Neural cell (in vitro differentiated cells): ENCODE measurements around the gene INPP1. TPM values are rescaled to one million over a fixed set of nuclear protein-coding genes. Genes with fewer than 3 reads are reported as not detected.
"Not testable (repeated sequence)": the region's sequence is repeated elsewhere in the genome, so short reads cannot be mapped to it uniquely, and the experiment has no call there.

ENCODE experiments used
- H2AFZ ChIP-seq: fragments of 200-600, 300-800 bp; sonication (generic), shearing (Covaris generic); 2 replicates; pipeline ENCODE4 v1.6.0; 2014; ENCODE audit warnings: low read depth, mild to moderate bottlenecking, antibody characterized with exemption, low read length, moderate library complexity
- H3F3A ChIP-seq: fragments of 200-600 bp; shearing (Covaris generic); 2 replicates; pipeline ENCODE4 v1.6.1; 2016; ENCODE audit warnings: mild to moderate bottlenecking, moderate library complexity, mixed read lengths, antibody characterized with exemption, low read length; ENCODE audit not compliant: insufficient read depth, poor library complexity, severe bottlenecking
- H3K27ac ChIP-seq: fragments of 200-600, 300-800 bp; sonication (generic), shearing (Covaris generic); 2 replicates; pipeline ENCODE4 v1.5.1; 2014; ENCODE audit warnings: mild to moderate bottlenecking, low read length, moderate library complexity
- H3K27me3 ChIP-seq: fragments of 300-800, 200-600 bp; sonication (generic), shearing (Covaris generic); 2 replicates; pipeline ENCODE4 v1.6.0; 2014; ENCODE audit warnings: mild to moderate bottlenecking, low read depth, low read length, moderate library complexity; ENCODE audit not compliant: insufficient read depth
- H3K36me3 ChIP-seq: fragments of 300-800, 200-600 bp; sonication (generic), shearing (Covaris generic); 2 replicates; pipeline ENCODE4 v1.5.1; 2014; ENCODE audit warnings: mild to moderate bottlenecking, antibody characterized with exemption, low read length, moderate library complexity; ENCODE audit not compliant: insufficient read depth
- H3K4me2 ChIP-seq: fragments of 300-800, 200-600 bp; sonication (generic), shearing (Covaris generic); 2 replicates; pipeline ENCODE4 v1.6.0; 2014; ENCODE audit warnings: mild to moderate bottlenecking, low read length
- H3K4me3 ChIP-seq: fragments of 300-800, 200-600 bp; sonication (generic), shearing (Covaris generic); 2 replicates; pipeline ENCODE4 v1.5.1; 2014; ENCODE audit warnings: mild to moderate bottlenecking, low read length, moderate library complexity
- H3K79me2 ChIP-seq: fragments of 200-600 bp; shearing (Covaris generic); replicated peaks from 2 replicates; pipeline ENCODE4 v1.6.0; 2014; ENCODE audit warnings: mild to moderate bottlenecking, low read length, moderate library complexity; ENCODE audit not compliant: insufficient read depth
- H3K9ac ChIP-seq: fragments of 300-800, 200-600 bp; sonication (generic), shearing (Covaris generic); 2 replicates; pipeline ENCODE4 v1.6.1; 2016; ENCODE audit warnings: mild to moderate bottlenecking, low read length, mixed read lengths
- H3K9me2 ChIP-seq: fragments of 200-600 bp; shearing (Covaris generic); 2 replicates; pipeline ENCODE4 v1.6.1; 2016; ENCODE audit warnings: mild to moderate bottlenecking, low read length, mixed read lengths; ENCODE audit not compliant: insufficient read depth
- H3K9me3 ChIP-seq: fragments of 200-600, 300-800 bp; sonication (generic), shearing (Covaris generic); 2 replicates; pipeline ENCODE4 v1.6.1; 2016; ENCODE audit warnings: mild to moderate bottlenecking, mixed run types, low read length, moderate library complexity, mixed read lengths
- H4K20me1 ChIP-seq: fragments of 200-600 bp; shearing (Covaris generic); 2 replicates; pipeline ENCODE4 v1.6.1; 2016; ENCODE audit warnings: mild to moderate bottlenecking, mixed run types; ENCODE audit not compliant: insufficient read depth
- EP300 ChIP-seq: fragments of 450-650 bp; conservative IDR thresholded peaks from 2 replicates; pipeline ENCODE4 v1.6.1; 2014; ENCODE audit warnings: antibody characterized with exemption, mild to moderate bottlenecking, moderate library complexity; ENCODE audit not compliant: poor library complexity, severe bottlenecking
- MXI1 ChIP-seq: fragments of 450-650 bp; conservative IDR thresholded peaks from 2 replicates; pipeline ENCODE4 v1.6.1; 2014; ENCODE audit warnings: antibody characterized with exemption, mild to moderate bottlenecking; ENCODE audit not compliant: poor library complexity, severe bottlenecking
- POLR2AphosphoS5 ChIP-seq: IDR thresholded peaks from 2 replicates; pipeline ENCODE4 v1.6.1; 2012
- RAD21 ChIP-seq: fragments of 450-650 bp; conservative IDR thresholded peaks from 2 replicates; pipeline ENCODE4 v1.6.1; 2014; ENCODE audit warnings: antibody characterized with exemption, mild to moderate bottlenecking, moderate library complexity
- SMC3 ChIP-seq: fragments of 450-650 bp; conservative IDR thresholded peaks from 2 replicates; pipeline ENCODE4 v1.6.1; 2014; ENCODE audit warnings: antibody characterized with exemption, mild to moderate bottlenecking, moderate library complexity; ENCODE audit not compliant: poor library complexity
- TAF1 ChIP-seq: IDR thresholded peaks from 2 replicates; pipeline ENCODE4 v1.6.1; 2012; ENCODE audit warnings: low read depth
- polyA plus RNA-seq: library from polyadenylated mRNA; depleted of rRNA; stranded (reverse); fragments of >200 nt; gene quantifications from 2 replicates; pipeline ENCODE4 v1.2.3, GENCODE V29; 2014
- TF ChIP-seq, protein P1 (sequence below): fragments of 450-650 bp; IDR thresholded peaks from 2 replicates; pipeline ENCODE4 v1.5.1; 2014; ENCODE audit warnings: antibody characterized with exemption, mild to moderate bottlenecking, moderate library complexity; ENCODE audit not compliant: poor library complexity, severe bottlenecking

Gene INPP1
- polyA plus RNA-seq, 1 donor from 2014 or later = 15.1 TPM

GRCh38 chr2:190355968-190356644, 12.7 kb downstream of the INPP1 start:
- no peak for TF ChIP-seq EP300
- TF ChIP-seq, protein P1, sequence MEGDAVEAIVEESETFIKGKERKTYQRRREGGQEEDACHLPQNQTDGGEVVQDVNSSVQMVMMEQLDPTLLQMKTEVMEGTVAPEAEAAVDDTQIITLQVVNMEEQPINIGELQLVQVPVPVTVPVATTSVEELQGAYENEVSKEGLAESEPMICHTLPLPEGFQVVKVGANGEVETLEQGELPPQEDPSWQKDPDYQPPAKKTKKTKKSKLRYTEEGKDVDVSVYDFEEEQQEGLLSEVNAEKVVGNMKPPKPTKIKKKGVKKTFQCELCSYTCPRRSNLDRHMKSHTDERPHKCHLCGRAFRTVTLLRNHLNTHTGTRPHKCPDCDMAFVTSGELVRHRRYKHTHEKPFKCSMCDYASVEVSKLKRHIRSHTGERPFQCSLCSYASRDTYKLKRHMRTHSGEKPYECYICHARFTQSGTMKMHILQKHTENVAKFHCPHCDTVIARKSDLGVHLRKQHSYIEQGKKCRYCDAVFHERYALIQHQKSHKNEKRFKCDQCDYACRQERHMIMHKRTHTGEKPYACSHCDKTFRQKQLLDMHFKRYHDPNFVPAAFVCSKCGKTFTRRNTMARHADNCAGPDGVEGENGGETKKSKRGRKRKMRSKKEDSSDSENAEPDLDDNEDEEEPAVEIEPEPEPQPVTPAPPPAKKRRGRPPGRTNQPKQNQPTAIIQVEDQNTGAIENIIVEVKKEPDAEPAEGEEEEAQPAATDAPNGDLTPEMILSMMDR = no peak
- TF ChIP-seq SMC3 = no peak
- no peak for TF ChIP-seq POLR2AphosphoS5
- no peak for TF ChIP-seq TAF1
- TF ChIP-seq RAD21 = no peak
- TF ChIP-seq MXI1 = no peak
- no peaks in the 10 kb centered on the region for H3F3A ChIP-seq
- no peak overlapping the region for H3K9ac ChIP-seq
- no peak overlapping the region for H2AFZ ChIP-seq
- no peaks in the 10 kb centered on the region for H3K27me3 ChIP-seq
- no peaks in the 10 kb centered on the region for H3K9me2 ChIP-seq
- no peaks in the 10 kb centered on the region for H4K20me1 ChIP-seq
- H3K27ac ChIP-seq = no peak overlapping the region
- H3K4me2 ChIP-seq = no peak overlapping the region
- no peaks in the 10 kb centered on the region for H3K36me3 ChIP-seq
- H3K4me3 ChIP-seq = no peak overlapping the region
- H3K9me3 ChIP-seq = no peaks in the 10 kb centered on the region
- no peaks in the 10 kb centered on the region for H3K79me2 ChIP-seq

DNA sequence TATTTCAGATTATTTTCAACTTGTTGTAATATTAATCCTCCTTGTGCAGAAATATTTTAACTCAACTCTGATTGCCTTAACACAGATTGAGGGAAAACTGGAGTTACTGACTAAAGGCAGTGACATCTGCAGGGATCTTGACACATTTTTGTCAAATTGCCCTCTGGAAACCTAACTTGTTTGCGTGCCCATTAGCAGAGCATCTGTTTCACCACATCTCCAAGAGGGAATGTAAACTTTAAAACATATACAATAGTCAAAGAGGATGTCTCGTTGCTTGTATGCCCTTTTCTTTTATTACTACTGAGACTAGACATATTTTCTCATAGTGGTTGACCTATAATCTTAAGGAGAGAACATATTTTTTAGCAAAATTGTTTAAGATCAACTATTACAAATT, 14.2 kb downstream of the INPP1 start:
- TF ChIP-seq MXI1 (no peak), SMC3 (no peak)
- no peaks in the 10 kb centered on the region for H3K79me2 ChIP-seq
- no peaks in the 10 kb centered on the region for H4K20me1 ChIP-seq
- H3K27ac ChIP-seq = no peak overlapping the region
- H3K4me2 ChIP-seq = no peak overlapping the region
- H3K4me3 ChIP-seq = no peak overlapping the region
- H2AFZ ChIP-seq = no peak overlapping the region
- no peak overlapping the region for H3K9ac ChIP-seq
- H3K9me2 ChIP-seq = no peaks in the 10 kb centered on the region
- no peaks in the 10 kb centered on the region for H3K36me3 ChIP-seq
- H3F3A ChIP-seq = no peaks in the 10 kb centered on the region
- no peaks in the 10 kb centered on the region for H3K27me3 ChIP-seq
- no peaks in the 10 kb centered on the region for H3K9me3 ChIP-seq

DNA sequence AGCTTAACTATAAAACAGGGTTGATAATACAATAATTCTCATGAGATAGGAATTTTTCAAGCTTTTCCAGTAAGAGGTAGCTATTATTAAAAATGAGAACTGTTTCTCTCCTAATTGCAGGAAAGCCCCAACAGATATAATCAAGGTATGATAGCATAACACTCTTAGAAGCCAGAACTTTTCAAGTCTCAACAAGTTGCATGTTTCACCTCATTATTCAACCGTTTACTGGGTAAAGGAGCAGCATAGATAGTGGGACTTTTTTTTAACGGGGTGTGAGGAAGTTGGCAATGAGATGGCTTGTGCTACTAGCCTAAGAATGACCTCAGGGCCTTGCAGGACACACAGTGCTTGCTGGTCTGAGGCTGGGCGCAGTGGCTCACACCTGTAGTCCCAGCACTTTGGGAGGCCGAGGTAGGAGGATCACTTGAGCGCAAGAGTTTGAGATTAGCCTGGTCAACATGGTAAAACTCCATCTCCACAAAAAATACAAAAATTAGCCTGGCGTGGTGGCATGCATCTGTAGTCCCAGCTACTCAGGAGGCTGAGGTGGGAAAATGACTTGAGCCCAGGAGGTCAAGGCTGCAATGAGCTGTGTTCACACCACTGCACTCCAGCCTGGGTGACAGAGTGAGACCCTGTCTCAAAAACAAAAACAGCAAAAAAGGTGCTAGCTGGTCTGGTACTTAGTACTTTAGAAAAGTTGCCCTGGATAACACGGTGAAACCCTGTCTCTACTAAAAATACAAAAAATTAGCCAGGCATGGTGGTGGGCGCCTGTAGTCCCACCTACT, 15.5 kb downstream of the INPP1 start:
- not testable (repeated sequence) for H3K27me3 ChIP-seq, H3K4me2 ChIP-seq, H3K9me3 ChIP-seq, H3F3A ChIP-seq, H3K36me3 ChIP-seq, H3K27ac ChIP-seq, H3K9me2 ChIP-seq, H2AFZ ChIP-seq, H3K9ac ChIP-seq, H3K4me3 ChIP-seq, H4K20me1 ChIP-seq, H3K79me2 ChIP-seq
